NCI-H2196 (cell line): ENCODE measurements around the gene TADA2B.

Experiments used
- DNase-seq: peaks from one replicate; lab custom pipeline; 2025; ENCODE audit not compliant: unreplicated experiment; lab: John Stamatoyannopoulos, UW

TADA2B gene

DNA sequence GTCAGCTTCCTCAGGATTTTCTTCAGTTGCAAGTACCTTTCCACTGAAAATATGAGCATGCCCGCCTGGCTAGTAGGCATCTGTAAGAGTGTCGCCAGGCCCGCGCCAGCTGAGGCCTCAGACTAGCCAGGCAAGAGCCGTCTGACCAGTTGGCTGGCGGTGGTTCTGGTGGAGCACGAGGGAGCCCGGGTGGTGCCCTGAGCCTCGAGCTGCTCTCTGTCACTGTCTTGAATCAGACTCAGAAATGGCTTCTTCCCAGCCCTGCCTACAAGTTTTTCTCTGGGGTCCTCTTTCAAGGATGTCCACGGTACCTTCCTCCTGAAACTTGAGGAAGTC is 12.8 kb downstream of the TADA2B start:
- DNase-seq = no peak

DNA sequence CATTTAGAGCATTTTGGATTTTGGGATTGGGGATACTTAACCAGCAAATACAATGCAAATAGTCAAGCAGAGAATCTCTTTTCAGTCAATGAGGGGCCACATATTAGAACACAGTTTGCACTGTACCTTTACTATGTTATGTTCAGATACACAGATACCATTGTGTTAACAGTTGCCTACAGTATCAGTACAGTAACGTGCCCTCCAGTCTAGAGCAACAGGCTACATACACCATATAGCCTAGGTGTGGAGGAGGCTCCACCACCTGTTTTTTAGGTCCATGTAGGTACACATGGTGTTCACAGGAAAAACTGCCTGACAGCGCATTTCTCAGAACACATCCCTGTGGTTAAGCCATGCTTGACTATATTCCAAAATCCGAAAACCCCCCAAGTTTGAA is 15.6 kb downstream of the TADA2B start:
- DNase-seq = no peak

DNA sequence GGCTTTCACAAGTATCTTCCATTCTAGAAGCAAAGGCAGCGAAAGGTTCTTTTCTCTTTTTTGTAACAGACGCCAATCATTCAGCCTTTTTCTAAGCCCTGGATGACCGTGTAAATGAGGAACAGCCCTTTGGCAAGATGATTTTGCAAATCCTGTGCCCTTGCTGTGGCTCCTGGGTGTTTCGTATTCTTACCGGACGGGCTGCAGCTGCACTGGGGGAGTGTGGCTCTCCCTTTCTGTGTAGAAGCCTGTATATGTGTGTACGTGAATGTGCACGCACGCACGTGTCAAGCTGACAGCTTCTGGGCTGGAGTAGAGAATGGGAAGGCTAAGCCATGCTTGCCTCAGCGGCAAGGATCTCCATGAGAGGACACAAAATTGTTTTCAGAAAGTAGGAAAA is 16.5 kb downstream of the TADA2B start:
- no peak for DNase-seq

DNA sequence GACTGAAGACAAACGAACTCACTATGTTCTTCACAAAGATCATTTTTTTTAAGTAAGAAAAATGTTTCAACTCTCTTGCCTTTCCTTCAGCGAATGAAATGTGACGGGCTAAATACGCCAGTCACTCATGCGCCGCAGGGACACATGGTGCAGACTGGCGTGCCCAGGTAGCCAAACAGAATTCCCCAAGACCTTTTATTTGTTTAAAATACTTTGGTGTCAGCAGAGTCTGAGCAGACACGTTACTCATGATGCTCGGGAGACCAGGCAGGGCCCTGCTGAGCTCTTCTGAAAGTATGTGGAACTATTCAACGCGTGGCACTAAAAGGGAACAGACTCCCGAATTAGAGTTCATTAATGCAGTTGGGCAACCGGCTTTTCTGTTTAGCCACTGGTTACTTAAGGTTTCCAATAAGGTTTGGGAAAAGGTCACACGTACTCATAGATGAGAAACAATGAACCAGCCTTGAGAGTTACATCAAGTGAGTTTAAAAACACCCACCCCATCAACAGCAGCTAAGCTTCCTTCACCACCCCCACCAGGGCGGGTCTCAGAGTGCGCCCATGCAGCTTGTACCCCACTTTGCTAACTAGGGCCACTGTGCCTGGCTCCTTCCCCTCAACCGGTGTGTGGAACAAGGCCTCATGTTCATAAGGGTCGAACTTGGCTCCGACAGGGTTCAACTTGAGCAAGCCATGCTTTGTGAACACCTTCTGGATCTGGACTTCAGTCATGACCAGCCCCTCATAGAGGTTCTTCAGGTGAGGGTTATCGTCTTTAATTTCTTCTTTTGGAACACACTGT is 17.4 kb downstream of the TADA2B start:
- DNase-seq = no peak

DNA sequence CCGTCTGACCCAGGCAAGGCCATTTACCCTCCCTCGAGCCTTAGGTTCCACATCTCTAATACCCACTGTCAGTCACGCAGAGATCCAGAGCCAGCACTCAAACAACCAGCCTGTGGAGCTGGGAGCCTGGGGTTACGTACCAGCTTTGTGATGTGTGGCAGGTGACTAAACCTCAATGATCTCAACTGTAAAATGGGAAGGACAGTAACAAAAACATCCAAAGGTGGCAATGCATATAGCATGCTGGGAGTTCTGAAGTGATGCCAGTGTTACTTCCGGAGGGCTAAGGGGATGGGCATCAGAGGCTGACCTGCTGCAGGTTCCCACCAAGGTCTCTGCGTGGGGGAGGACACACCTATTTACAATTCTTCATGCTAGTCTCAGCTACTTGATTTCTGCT is 18.6 kb downstream of the TADA2B start:
- DNase-seq = no peak

DNA sequence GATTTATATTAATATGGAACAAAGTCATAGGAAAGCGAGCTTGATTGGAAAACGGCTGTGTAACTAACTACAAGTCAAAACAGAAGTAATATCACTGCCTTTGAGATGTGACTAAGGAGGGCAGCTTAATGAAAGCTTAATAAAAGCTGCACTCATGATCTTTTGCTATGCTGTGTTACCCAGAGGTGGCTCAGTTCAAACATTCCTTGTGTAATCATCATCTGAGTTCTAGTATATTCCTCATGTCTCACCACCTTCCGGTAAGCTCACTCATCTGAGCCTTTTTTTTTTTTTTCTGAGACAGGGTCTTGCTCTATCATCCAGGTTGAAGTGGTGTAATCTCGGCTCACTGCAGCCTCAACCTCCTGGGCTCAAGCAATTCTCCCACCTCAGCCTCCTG is 19.6 kb downstream of the TADA2B start:
- DNase-seq = no peak

DNA sequence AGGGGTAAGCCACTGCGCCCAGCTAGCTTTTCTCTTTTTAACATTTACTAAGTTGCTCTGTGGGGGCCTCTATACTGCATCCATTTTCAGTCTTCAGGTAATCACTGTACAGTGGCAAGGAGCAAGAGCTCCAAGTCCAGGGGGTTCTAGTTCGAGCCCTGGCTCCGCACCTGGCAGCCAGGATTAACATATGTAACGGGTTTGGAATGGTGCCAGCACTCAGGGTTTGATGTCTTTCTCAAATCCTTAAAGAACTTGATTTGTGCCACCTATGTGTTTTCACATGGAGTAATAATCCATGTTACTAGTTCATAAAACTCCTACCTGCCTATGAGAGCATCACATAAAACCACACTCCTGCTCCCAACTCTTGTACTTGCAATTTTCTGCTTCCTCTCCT is 20.2 kb downstream of the TADA2B start:
- no peak for DNase-seq

DNA sequence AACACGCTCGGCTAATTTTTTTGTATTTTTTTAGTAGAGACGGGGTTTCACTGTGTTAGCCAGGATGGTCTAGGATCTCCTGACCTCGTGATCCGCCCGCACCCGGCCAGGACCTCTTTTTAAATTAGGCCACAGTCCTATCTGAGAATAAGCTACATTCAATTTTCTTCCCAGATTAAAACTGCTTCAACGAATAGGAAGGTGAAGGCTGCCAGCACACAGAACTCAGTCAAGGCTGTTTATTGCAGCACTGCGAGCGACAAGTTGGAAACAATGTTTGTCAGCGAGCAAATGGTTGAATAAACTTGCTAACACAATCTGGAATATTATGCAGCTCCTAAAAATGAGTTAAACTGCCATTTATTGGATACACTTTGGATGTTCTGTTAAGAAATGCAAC is 22.8 kb downstream of the TADA2B start:
- no peak for DNase-seq

DNA sequence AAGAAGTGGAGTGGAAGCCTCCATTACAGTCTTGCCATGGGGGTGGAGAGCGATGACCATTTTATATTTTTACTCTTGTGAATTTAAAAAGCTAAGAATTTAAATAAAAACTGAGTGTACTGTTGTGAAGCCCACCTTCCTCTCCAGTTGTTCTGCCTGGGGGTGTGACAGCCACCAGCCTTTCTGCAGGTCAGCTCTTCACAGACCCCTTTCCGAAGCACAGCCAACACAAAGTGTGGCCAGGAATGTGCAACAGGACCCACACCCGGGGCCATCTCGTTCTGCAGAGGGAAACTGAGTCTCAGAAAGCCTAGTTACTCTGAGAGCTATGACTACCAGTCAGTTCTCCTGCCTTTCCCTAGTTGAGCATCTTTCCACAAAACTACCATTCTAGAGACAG is 23.3 kb downstream of the TADA2B start:
- DNase-seq = no peak

DNA sequence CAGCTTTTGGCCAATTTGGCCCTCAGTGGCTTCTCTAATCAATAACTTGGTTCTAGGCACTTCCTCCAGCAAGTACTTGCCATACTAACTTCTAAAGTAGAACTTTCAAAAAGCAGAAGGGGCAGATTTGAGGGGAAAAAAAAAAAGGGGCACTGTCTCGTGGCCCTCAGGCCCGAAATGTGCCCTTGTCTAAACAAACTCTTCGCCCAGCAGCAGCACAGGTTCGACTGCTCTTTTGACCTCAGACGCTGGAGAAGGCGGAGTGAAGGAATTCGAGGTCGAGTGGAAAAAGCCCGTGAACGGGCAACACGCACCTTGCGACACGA is 23.9 kb downstream of the TADA2B start:
- no peak for DNase-seq

DNA sequence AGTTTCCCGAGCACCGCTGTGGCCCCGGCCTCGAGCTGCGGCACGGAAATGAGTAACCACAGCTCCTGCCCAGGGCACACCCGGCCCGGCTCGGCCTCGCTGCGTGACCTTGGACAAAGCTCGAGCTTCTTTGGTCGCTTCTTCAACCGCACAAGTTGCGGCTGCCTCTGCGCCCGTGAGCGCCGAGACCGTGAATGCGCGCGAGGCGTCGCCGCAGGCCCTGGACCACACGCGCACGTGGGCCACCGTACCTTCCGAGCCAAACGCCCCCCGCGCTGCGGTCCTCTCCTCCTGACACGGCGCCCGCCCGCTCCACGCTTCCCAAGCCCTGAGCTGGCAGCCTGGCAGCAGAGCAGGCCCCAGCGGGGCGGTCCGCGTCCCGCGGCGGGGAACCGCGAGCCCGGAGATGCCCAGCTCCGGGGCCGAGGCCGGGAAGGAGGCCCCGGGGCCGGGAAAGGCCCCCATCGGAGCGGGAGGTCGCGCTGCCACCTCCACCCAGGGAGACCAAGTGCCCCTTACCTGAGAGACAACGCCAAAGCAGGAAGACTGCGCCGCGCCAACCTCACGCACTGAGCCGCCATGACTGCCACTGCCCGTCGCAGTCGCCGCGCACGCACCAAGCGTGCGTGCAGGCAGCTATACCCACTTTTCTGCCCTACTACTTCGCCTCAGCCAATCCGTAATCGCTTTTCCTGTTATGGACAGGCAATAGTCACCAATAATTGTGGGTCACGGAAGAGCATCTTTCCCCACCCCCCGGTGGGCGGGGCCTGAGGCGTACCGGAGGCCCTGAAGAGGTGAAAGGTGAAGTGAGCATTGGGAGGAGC is 24.5 kb downstream of the TADA2B start, which contains the start of gene GRPEL1:
Gene GRPEL1, minus strand, starts transcription at position 613 of the 827 bp plus-strand sequence. Its CDS starts 32 bp downstream, at position 581.
- peak; percentile 99 for DNase-seq

DNA sequence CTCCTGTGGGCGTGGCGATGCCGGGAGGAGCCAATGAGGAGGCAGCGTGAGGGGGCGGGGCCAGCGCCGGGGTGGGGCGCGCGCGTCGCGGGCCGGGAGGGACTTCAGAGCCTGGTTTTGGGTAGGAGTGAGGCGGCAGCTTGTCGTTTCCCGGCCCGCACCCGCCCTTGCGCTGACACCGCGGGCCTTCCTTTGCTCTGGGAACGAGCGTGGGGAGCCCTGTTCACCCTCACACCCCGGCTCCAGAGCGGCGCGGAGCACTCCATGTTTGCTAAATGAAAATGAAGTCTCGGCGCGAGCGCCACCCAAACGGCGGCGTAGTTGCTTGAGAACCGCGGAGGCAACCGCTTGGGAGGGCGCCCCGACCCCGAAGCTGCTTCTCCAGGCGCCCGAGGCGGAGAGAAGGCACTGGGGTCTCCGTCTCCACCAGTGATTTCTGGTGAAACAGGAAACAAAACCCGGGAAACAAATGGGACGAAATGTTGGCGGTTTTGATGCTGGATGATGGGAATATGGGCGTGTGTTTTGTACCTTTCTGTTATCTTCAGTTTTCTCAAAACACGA is 25.2 kb downstream of the TADA2B start:
- no peak for DNase-seq

DNA sequence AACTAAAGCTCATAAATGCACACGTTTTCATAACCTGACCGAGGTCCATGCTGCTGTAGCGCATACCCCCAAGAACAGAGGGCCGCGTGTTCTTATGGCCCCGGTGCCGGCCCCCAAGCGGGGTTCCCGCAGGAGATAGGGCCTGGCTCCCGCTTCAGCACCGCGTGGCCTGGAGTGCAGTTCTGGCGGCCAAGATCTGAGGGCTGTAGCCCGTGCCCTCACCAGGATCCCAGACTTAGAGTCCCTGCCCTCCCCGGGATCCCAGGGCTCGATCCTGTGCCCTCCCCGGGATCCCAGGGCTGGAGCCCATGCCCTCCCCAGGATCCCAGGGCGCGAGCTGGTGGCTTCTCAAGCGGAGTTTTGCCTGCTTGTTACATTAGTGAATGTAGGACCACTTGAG is 25.7 kb downstream of the TADA2B start:
- no peak for DNase-seq

DNA sequence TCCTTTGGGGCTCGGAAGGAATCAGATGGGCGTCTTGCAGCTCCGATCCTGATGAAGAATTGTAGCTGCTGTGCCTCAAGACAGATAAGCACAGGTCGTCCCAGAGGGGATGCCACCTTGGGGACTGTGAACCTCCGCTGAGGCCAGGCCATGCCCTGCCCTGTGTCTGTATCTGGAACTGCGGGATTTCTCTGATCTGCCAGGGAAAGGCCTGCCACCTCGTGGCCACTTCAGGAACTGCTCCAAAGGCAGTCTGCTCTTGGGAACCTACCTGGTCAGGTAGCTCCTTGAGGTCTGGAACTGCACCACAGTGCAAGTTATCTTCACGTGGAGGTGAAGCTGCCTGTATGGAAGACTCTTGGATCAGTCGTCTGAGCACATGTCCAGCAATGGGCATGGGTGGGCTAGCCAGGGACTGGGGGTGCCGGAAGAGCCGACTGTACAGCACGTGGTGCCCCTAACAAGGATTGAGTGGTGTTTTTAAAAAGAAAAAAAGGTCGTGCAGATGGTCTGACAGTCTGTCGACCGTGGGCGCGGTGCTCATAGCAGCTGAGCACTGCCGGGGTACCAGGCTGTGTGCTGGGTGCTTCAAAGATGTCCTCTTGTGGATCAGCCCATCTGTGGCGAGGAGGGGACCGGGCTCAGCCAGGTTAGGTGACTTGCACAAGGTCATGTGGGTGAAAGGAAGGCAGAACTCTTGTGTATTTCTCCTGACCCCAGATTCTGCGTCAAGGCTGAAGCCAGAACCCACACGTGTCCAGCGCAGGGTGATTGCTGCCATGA is 27.7 kb downstream of the TADA2B start:
- DNase-seq = peak; percentile 80

DNA sequence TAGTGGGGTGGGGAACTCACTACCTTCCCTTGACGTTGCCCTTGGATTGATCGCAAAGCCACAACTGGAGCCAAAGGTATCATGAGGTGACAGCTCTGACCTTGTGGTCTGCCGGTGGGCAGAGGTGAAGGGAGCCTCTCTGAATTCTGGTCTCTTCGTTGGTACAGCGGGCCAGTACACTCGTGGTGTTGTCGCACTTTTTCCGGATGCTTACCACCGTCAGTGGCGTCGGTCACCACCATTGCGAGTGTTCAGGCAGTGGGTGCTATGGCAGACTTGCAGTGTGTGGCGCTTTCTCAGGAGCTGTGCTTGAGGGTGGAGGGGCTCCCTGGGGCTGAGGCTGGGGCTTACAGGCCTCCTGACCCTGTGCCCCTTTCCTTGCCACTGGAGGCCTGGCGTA is 29.9 kb downstream of the TADA2B start:
- no peak for DNase-seq

DNA sequence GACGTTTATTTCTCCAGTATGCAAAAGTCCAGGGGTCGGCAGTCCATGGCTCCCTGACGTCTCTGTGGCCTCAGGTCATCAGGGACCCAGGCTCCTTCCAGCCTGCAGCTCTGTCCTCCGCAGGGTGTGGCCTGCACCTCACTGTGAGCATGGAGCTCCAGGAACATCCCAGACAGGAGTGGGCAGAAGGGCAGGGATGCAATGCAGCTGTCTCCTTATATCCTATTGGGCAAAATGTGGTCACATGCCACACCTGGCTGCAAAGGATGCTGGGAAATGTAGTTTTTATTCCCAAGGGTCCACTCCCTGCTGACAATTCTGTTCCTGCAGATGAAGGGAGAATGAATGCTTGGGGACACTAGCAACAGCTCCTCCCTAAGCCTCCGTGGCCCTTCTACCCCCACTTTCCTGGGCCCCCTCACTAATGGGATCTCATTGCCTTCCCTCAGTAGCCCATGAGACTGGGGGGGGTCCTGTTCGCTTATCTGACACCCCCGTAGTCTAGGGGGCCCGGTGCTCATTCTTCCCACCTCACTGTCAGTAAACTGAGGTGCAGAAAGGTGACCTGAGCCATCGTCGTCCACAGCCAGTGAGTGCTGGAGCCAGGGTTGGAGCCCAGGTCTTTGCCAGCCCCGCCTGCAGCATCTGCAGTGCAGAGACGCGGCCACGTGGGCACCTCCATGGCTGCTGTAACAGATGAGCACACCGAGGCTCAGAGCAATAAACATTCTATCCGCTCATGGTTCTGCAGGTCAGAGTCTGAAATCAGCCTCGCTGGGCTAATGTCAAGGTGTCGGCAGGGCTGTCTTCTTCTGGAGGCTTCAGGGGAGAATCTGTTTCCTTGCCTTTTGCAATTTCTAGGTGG is 30.6 kb downstream of the TADA2B start:
- DNase-seq = peak; percentile 60

DNA sequence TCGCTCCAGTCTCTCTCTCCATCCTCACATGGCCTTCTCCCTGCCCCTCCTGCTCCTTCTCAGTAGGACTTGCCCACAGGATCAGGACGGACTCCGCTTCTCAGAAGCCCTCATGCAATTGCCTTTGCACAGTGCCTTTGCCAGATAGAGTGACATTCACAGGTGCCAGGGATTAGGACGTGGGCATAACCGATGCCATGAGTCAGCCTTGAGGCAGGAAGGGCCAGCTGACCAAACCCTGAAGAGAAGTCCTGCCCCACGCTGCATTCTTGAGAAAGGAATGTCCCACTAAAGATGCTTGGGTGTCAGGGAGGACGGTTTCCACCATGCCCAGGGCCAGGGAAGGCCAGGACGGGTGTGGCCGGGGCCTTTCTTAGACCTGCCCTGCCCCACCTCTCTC is 31.3 kb downstream of the TADA2B start:
- DNase-seq = no peak

DNA sequence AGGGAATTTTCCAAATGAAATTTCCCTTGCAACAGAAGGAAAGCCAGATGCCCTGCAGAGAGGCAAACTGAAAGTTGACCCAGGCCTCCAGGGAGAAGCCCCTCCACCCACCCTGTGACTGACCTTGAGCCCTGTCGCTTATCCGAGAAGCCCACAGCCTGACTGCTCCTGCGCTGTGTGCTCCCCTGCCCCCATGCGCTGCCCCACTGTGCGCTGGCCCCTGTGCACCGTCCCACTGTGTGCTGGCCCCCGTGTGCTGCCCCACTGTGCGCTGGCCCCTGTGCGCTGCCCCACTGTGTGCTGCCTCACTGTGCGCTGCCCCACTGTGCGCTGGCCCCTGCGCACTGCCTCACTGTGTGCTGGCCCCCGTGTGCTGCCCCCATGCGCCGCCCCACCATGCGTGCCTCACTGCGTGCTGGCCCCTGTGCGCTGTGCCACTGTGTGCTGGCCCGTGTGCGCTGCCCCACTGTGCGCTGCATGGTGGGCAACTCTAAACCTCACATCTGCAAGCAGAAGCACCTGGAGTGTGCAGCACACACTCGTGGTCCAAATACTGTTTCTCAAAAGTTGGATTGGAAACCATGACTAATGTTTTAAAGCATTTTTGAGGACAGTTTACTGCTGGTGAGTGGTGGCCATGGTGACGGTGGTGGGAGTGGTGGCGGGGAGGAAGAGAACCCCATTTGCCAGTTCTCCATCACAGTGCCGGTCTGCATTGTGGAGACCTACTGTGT is 33.0 kb downstream of the TADA2B start:
- DNase-seq = no peak

DNA sequence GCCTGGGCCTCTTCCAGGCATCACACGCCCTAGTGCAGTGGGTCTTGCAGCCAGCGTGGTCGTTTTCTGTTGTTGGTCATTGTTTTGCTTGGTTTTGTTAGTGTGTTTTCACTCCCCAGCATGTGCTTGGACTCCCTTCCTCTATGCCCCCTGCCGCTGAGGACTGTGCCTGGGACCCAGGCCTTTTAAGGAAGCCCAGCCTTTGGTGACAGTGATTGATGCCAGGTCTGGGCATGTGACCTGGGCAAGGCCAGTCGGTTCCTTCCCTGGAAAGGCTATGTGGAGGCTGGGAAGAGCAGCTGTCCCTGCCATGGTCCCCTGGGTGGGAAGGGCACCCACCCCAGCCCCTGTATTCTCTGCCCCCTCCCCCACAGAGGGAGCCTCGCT is 33.5 kb downstream of the TADA2B start:
- DNase-seq = no peak

DNA sequence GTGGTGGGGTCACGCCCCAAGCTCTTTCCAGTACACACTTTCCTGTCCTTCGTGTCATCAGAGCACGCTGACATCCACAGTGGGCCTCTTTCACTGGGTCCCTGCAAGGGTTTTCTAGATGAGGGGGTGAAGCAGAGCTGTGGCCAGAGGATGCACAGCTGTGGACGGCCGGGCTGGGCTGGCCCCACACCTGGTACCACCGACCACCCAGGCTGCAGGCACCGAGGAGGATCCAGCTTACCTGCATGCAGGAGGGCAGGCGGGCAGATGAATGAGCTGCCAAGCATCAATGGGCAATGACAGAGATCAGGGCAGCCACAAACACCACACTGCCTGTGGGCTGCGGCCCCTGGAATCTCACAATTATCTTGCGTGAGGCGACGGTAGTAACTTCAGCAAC is 34.2 kb downstream of the TADA2B start:
- DNase-seq = no peak
